ENCODE data around the gene TLX3. TPM values are rescaled to one million over a fixed set of nuclear protein-coding genes. Genes with fewer than 3 reads are reported as not detected.

The TLX3 gene
- total RNA-seq, 1 donor from 2014 or later, result not detected

- H3K4me3 Mint-ChIP-seq (ENCODE audit: low read depth), result no peak overlapping the region
- H3K27me3 Mint-ChIP-seq, result no peaks in the 10 kb centered on the region
- TF ChIP-seq CTCF (IDR thresholded peaks at IDR 0.05; ENCODE audit: unreplicated experiment), result no peak
- DNase-seq (ENCODE audit: low spot score, unreplicated experiment), result no peak
- peak overlapping the region; percentile 4 for H3K27ac Mint-ChIP-seq
- peaks cover 6% of the 10 kb centered on the region for H3K9me3 Mint-ChIP-seq (ENCODE audit: low read depth)
- H3K4me1 Mint-ChIP-seq (ENCODE audit: low read depth), result peaks cover 4% of the 10 kb centered on the region
- no peaks in the 10 kb centered on the region for H3K36me3 Mint-ChIP-seq (ENCODE audit: insufficient read depth)
Measured at GRCh38 chr5:171268700-171269620, 40.1 kb upstream of the TLX3 start.

GRCh38 chr5:171269717-171270116, 39.3 kb upstream of the TLX3 start:
- no peak for TF ChIP-seq CTCF (IDR thresholded peaks at IDR 0.05; ENCODE audit: unreplicated experiment)

GRCh38 chr5:171270136-171270535, 38.9 kb upstream of the TLX3 start:
- Mint-ChIP-seq H3K27ac (no peak overlapping the region), H3K4me3 (ENCODE audit: low read depth) (no peak overlapping the region), H3K4me1 (ENCODE audit: low read depth) (peaks cover 4% of the 10 kb centered on the region), H3K27me3 (no peaks in the 10 kb centered on the region), H3K36me3 (ENCODE audit: insufficient read depth) (no peaks in the 10 kb centered on the region), H3K9me3 (ENCODE audit: low read depth) (peaks cover 6% of the 10 kb centered on the region)
- no peak for DNase-seq (ENCODE audit: low spot score, unreplicated experiment)
- no peak for TF ChIP-seq CTCF (IDR thresholded peaks at IDR 0.05; ENCODE audit: unreplicated experiment)

More at GRCh38 chr5:171269717-171270116, 39.3 kb upstream of the TLX3 start:
- DNase-seq (ENCODE audit: low spot score, unreplicated experiment), result no peak
- no peaks in the 10 kb centered on the region for H3K36me3 Mint-ChIP-seq (ENCODE audit: insufficient read depth)
- H3K4me1 Mint-ChIP-seq (ENCODE audit: low read depth), result peaks cover 4% of the 10 kb centered on the region
- no peak overlapping the region for H3K4me3 Mint-ChIP-seq (ENCODE audit: low read depth)
- H3K9me3 Mint-ChIP-seq (ENCODE audit: low read depth), result peaks cover 6% of the 10 kb centered on the region
- H3K27ac Mint-ChIP-seq, result no peak overlapping the region
- no peaks in the 10 kb centered on the region for H3K27me3 Mint-ChIP-seq

GRCh38 chr5:171271798-171272197, 37.2 kb upstream of the TLX3 start:
- no peak overlapping the region for H3K4me3 Mint-ChIP-seq (ENCODE audit: low read depth)
- DNase-seq (ENCODE audit: low spot score, unreplicated experiment), result no peak
- H3K27ac Mint-ChIP-seq, result no peak overlapping the region
- peaks cover 4% of the 10 kb centered on the region for H3K4me1 Mint-ChIP-seq (ENCODE audit: low read depth)
- peaks cover 6% of the 10 kb centered on the region for H3K9me3 Mint-ChIP-seq (ENCODE audit: low read depth)
- H3K36me3 Mint-ChIP-seq (ENCODE audit: insufficient read depth), result no peaks in the 10 kb centered on the region
- no peak for TF ChIP-seq CTCF (IDR thresholded peaks at IDR 0.05; ENCODE audit: unreplicated experiment)
- no peaks in the 10 kb centered on the region for H3K27me3 Mint-ChIP-seq

- peaks cover 6% of the 10 kb centered on the region for H3K9me3 Mint-ChIP-seq (ENCODE audit: low read depth)
- H3K27ac Mint-ChIP-seq, result no peak overlapping the region
- peaks cover 4% of the 10 kb centered on the region for H3K4me1 Mint-ChIP-seq (ENCODE audit: low read depth)
- TF ChIP-seq CTCF (IDR thresholded peaks at IDR 0.05; ENCODE audit: unreplicated experiment), result peak; percentile 48
- no peak for DNase-seq (ENCODE audit: low spot score, unreplicated experiment)
- no peaks in the 10 kb centered on the region for H3K27me3 Mint-ChIP-seq
- no peak overlapping the region for H3K4me3 Mint-ChIP-seq (ENCODE audit: low read depth)
- H3K36me3 Mint-ChIP-seq (ENCODE audit: insufficient read depth), result no peaks in the 10 kb centered on the region
Measured at GRCh38 chr5:171272996-171273970, 35.8 kb upstream of the TLX3 start.
